H1 (cell line): ENCODE measurements around the gene KCNMB4.

Source experiments
- KDM1A ChIP-seq: fragments of 200-600, 300-600 bp; sonication (generic); IDR thresholded peaks from 2 replicates; pipeline ENCODE4 v1.7.1; 2016; ENCODE audit warnings: mild to moderate bottlenecking, low read length, borderline replicate concordance
- MAFK ChIP-seq: IDR thresholded peaks from 2 replicates; pipeline ENCODE4 v1.6.1; 2012; ENCODE audit warnings: low read depth, mild to moderate bottlenecking, improper control_type of control experiment, low read length
- POLR2A ChIP-seq, 2 experiments: IDR thresholded peaks; 1 replicate in 1 of 2; 2 replicates in 1 of 2; pipeline ENCODE4 v1.6.1; 2011; ENCODE audit warnings: low read depth in 2 of 2, low read length in 2 of 2, mild to moderate bottlenecking in 2 of 2; ENCODE audit errors: control extremely low read depth in 1 of 2
- TF ChIP-seq, protein P1 (sequence below), 3 experiments: IDR thresholded peaks; 1 replicate in 2 of 3; 2 replicates in 1 of 3; pipeline versions ENCODE4 v1.5.1 to v1.6.1; 2011; ENCODE audit warnings: low read length in 3 of 3, mild to moderate bottlenecking in 3 of 3, inconsistent platforms in 2 of 3, low read depth in 1 of 3, moderate library complexity in 1 of 3; ENCODE audit not compliant: insufficient read depth in 1 of 3; ENCODE audit errors: control extremely low read depth in 1 of 3

DNA sequence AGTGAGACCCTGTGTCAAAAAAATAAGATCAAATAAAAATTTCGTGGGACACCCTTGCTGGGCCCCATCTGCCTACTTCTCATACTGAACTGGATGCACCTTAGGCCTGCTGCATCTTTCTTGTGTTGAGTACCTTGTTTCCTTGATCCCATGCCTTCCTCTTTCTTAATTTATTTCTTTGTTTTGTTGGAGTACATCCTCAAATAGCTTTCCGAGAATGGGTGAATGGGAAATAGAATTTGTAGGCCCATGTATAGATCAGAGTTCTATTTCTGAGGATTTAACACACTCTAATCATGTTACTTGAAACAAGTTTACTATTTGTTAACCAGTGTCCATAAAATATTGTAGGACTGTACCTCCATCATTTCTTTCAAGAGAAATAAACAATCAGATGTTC lies 23.6 kb downstream of the KCNMB4 start:
- TF ChIP-seq, protein P1, sequence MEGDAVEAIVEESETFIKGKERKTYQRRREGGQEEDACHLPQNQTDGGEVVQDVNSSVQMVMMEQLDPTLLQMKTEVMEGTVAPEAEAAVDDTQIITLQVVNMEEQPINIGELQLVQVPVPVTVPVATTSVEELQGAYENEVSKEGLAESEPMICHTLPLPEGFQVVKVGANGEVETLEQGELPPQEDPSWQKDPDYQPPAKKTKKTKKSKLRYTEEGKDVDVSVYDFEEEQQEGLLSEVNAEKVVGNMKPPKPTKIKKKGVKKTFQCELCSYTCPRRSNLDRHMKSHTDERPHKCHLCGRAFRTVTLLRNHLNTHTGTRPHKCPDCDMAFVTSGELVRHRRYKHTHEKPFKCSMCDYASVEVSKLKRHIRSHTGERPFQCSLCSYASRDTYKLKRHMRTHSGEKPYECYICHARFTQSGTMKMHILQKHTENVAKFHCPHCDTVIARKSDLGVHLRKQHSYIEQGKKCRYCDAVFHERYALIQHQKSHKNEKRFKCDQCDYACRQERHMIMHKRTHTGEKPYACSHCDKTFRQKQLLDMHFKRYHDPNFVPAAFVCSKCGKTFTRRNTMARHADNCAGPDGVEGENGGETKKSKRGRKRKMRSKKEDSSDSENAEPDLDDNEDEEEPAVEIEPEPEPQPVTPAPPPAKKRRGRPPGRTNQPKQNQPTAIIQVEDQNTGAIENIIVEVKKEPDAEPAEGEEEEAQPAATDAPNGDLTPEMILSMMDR (IDR thresholded peaks at IDR 0.05; ENCODE audit: control extremely low read depth in 1 of 3, insufficient read depth in 1 of 3, low read depth in 1 of 3, low read length in 3 of 3), result no peak
- no peak for TF ChIP-seq POLR2A (IDR thresholded peaks at IDR 0.05; ENCODE audit: control extremely low read depth in 1 of 2, low read depth in 2 of 2, low read length in 2 of 2)
- TF ChIP-seq KDM1A, result no peak
- TF ChIP-seq MAFK, result no peak
